HepG2 (cell line): Measurements from ENCODE around the gene P3H4. TPM values are rescaled to one million over a fixed set of nuclear protein-coding genes. Genes with fewer than 3 reads are reported as not detected.

Source experiments
- AFF4 ChIP-seq: sonication (generic); formaldehyde crosslinking; IDR thresholded peaks from 2 replicates; pipeline ENCODE4 v1.4.0; 2020; ENCODE audit warnings: missing genetic modification reagents
- ARHGAP35 ChIP-seq: sonication (generic); formaldehyde crosslinking; IDR thresholded peaks from 2 replicates; pipeline ENCODE4 v1.9.0; 2022; ENCODE audit warnings: mild to moderate bottlenecking, inconsistent platforms, moderate library complexity, missing genetic modification reagents, borderline replicate concordance
- ASH2L ChIP-seq: fragments of 300-600, 200-600 bp; sonication (generic); IDR thresholded peaks from 2 replicates; pipeline ENCODE4 v1.7.0; 2017; ENCODE audit warnings: low read depth, mild to moderate bottlenecking, moderate library complexity, mixed read lengths, low read length; ENCODE audit not compliant: insufficient read length
- BRCA1 ChIP-seq: sonication (generic); formaldehyde crosslinking; IDR thresholded peaks from 2 replicates; pipeline ENCODE4 v1.4.0; 2020; ENCODE audit warnings: missing genetic modification reagents
- E2F1 ChIP-seq: sonication (generic); formaldehyde crosslinking; IDR thresholded peaks from 2 replicates; pipeline ENCODE4 v1.5.0; 2020; ENCODE audit warnings: missing genetic modification reagents
- FOSL2 ChIP-seq: sonication (generic); formaldehyde crosslinking; IDR thresholded peaks from 2 replicates; pipeline ENCODE4 v1.4.0; 2020; ENCODE audit warnings: missing genetic modification reagents
- PATZ1 ChIP-seq: sonication (generic); formaldehyde crosslinking; IDR thresholded peaks from 2 replicates; pipeline ENCODE4 v1.4.0; 2020; ENCODE audit warnings: missing genetic modification reagents
- PTBP1 ChIP-seq: fragments of 200-400 bp; formaldehyde crosslinking; IDR thresholded peaks from 2 replicates; pipeline ENCODE4 v1.6.1; 2018; ENCODE audit warnings: low read length, low read depth; ENCODE audit not compliant: poor library complexity, severe bottlenecking
- RARA ChIP-seq: IDR thresholded peaks from 2 replicates; pipeline ENCODE4 v1.6.1; 2016; ENCODE audit warnings: missing genetic modification reagents, missing compliant biosample characterization
- SAFB2 ChIP-seq: sonication (generic); formaldehyde crosslinking; IDR thresholded peaks from 2 replicates; pipeline ENCODE4 v1.5.1; 2020; ENCODE audit warnings: missing genetic modification reagents, low read depth, mild to moderate bottlenecking, borderline replicate concordance
- SIN3A ChIP-seq: IDR thresholded peaks from 2 replicates; pipeline ENCODE4 v1.6.1; 2011; ENCODE audit warnings: low read depth, mild to moderate bottlenecking, control low read depth, low read length, borderline replicate concordance
- SRF ChIP-seq: IDR thresholded peaks from 2 replicates; pipeline ENCODE4 v1.6.1; 2011; ENCODE audit warnings: mild to moderate bottlenecking, low read depth, low read length, moderate library complexity
- TBX2 ChIP-seq: sonication (generic); formaldehyde crosslinking; IDR thresholded peaks from 2 replicates; pipeline ENCODE4 v1.5.0; 2020; ENCODE audit warnings: missing genetic modification reagents, mild to moderate bottlenecking, borderline replicate concordance
- ZGPAT ChIP-seq: IDR thresholded peaks from 2 replicates; pipeline ENCODE4 v1.6.1; 2016; ENCODE audit warnings: mild to moderate bottlenecking
- ZNF570 ChIP-seq: sonication (generic); formaldehyde crosslinking; IDR thresholded peaks from 2 replicates; pipeline ENCODE4 v1.4.0; 2020; ENCODE audit warnings: mild to moderate bottlenecking, missing genetic modification reagents, borderline replicate concordance
- ZNF687 ChIP-seq: sonication (generic); formaldehyde crosslinking; IDR thresholded peaks from 2 replicates; pipeline ENCODE4 v1.5.1; 2020; ENCODE audit warnings: mild to moderate bottlenecking, missing genetic modification reagents, moderate library complexity
- ZNF777 ChIP-seq: sonication (generic); formaldehyde crosslinking; IDR thresholded peaks from 2 replicates; pipeline ENCODE4 v1.4.0; 2020; ENCODE audit warnings: missing genetic modification reagents
- polyA plus RNA-seq, 8 experiments: library from polyadenylated mRNA; depleted of rRNA in 3 of 8; stranded (reverse) in 7 of 8; unstranded in 1 of 8; fragments of >200 nt; fragmentation: Illumina TruSeq in 4 of 8; extraction: Trizol in 4 of 8; gene quantifications; 2 replicates each; pipeline versions ENCODE4 v1.2.1 to v1.2.3, GENCODE V29; 2011 to 2016; ENCODE audit warnings: low read depth in 4 of 8, missing spikeins in 1 of 8, mixed read lengths in 1 of 8; ENCODE audit not compliant: insufficient read depth in 1 of 8
- total RNA-seq, 5 experiments: library from RNA; depleted of rRNA; stranded (reverse); fragments of >200 nt; fragmentation: Illumina TruSeq; extraction: Trizol; gene quantifications; 2 replicates each; pipeline ENCODE4 v1.2.3, GENCODE V29; 2016; ENCODE audit warnings: low read depth in 1 of 5

The P3H4 gene
- total and polyA plus RNA-seq, 2 of the 13 experiments (the other 11 are each of a cell fraction or from before 2014, with no cell fraction given), result 37.1 to 50.6 TPM

GRCh38 chr17:41773190-41773588 lies 38.6 kb downstream of the P3H4 start (continued):
- peak; percentile 93 for TF ChIP-seq SRF
- peak; percentile 87 for TF ChIP-seq FOSL2 (CRISPR knock-in tag)
- no peak for TF ChIP-seq BRCA1 (CRISPR knock-in tag)
- TF ChIP-seq E2F1, result no peak
- TF ChIP-seq ZNF687 (CRISPR knock-in tag), result peak; percentile 12
- peak; percentile 62; the same call in 1 of the 2 replicates for TF ChIP-seq SIN3A
- peak; percentile 84; the same call in 1 of the 2 replicates for TF ChIP-seq ARHGAP35 (CRISPR knock-in tag)
- no peak for TF ChIP-seq PTBP1
- TF ChIP-seq SAFB2 (CRISPR knock-in tag), result no peak; the same call in 1 of the 2 replicates
- TF ChIP-seq ASH2L, result no peak
- TF ChIP-seq ZNF777, result peak; percentile 93
- 0 out of 2 replicates have a peak, but pooled peaks have one; percentile 35 for TF ChIP-seq AFF4 (CRISPR knock-in tag)
- TF ChIP-seq ZNF570, result 0 out of 2 replicates have a peak, but pooled peaks have one; percentile 48
- TF ChIP-seq TBX2, result peak; percentile 35
- peak; percentile 14; the same call in 1 of the 2 replicates for TF ChIP-seq RARA (CRISPR knock-in tag)
- no peak for TF ChIP-seq ZGPAT (CRISPR knock-in tag)
- TF ChIP-seq PATZ1 (CRISPR knock-in tag), result peak; percentile 58
